Activated naive CD4-positive, alpha-beta T cell treated with anti-CD3 and anti-CD28 coated beads for 36 hours (primary cell): ENCODE results near the gene GARIN6. TPM values are rescaled to one million over a fixed set of nuclear protein-coding genes. Genes with fewer than 3 reads are reported as not detected.

Experiments used
- CTCF ChIA-PET: fragments of 350-600 bp; sonication (Branson Sonifier 250); formaldehyde crosslinking; loops from one replicate; lab custom pipeline; 2021; ENCODE audit warnings: antibody characterized with exemption; lab: Charles Lee
- DNase-seq: peaks from one replicate; pipeline ENCODE4 v3.0.0-alpha.2; 2020
- H3K27ac Mint-ChIP-seq: one replicate; pipeline ENCODE4 v1.8.0; 2021; ENCODE audit warnings: mild to moderate bottlenecking, mixed read lengths
- H3K27me3 Mint-ChIP-seq: one replicate; pipeline ENCODE4 v1.8.0; 2021; ENCODE audit warnings: low read depth, mixed read lengths
- H3K36me3 Mint-ChIP-seq: one replicate; pipeline ENCODE4 v1.8.0; 2021; ENCODE audit warnings: low read depth, mixed read lengths
- H3K4me1 Mint-ChIP-seq: one replicate; pipeline ENCODE4 v1.8.0; 2021; ENCODE audit warnings: low read depth, mixed read lengths
- H3K4me3 Mint-ChIP-seq: one replicate; pipeline ENCODE4 v1.8.0; 2021; ENCODE audit warnings: mild to moderate bottlenecking, moderate library complexity, mixed read lengths
- H3K9me3 Mint-ChIP-seq: one replicate; pipeline ENCODE4 v1.8.0; 2021; ENCODE audit warnings: mixed read lengths
- intact Hi-C: fragments of 100-400 bp; cut with micrococcal nuclease; formaldehyde crosslinking; loops from one replicate; pipeline ENCODE4 v1.15.1; 2023
- total RNA-seq, 2 experiments: library from RNA; stranded (reverse); gene quantifications; one replicate each; pipeline ENCODE4 v1.2.3, GENCODE V29; 2021

GARIN6 gene
- total RNA-seq, 2 experiments from 2014 or later, result not detected

- Mint-ChIP-seq H3K27ac (no peak overlapping the region), H3K27me3 (no peaks in the 10 kb centered on the region), H3K9me3 (no peaks in the 10 kb centered on the region), H3K36me3 (no peaks in the 10 kb centered on the region), H3K4me3 (no peak overlapping the region), H3K4me1 (no peaks in the 10 kb centered on the region)
- intact Hi-C loops, result no loop called here
- CTCF ChIA-PET, result no interaction called here
- no peak for DNase-seq
Measured at GRCh38 chr12:99649551-99649950, 2.0 kb downstream of the GARIN6 start.

- Mint-ChIP-seq H3K27ac (no peak overlapping the region), H3K36me3 (no peaks in the 10 kb centered on the region), H3K27me3 (no peaks in the 10 kb centered on the region), H3K4me3 (no peak overlapping the region), H3K4me1 (no peaks in the 10 kb centered on the region), H3K9me3 (peaks cover 3% of the 10 kb centered on the region)
- CTCF ChIA-PET, result interaction anchor here (0.6 kb wide), 1 partner anchor 78 kb away, joined by 3 read pairs; no protein-coding TSS in a partner anchor
- DNase-seq, result no peak
- intact Hi-C loops, result loop anchor here (1.0 kb wide), 1 partner anchor 616 kb away; no protein-coding TSS in a partner anchor
Measured at GRCh38 chr12:99658671-99659349, 11.3 kb downstream of the GARIN6 start.

DNA sequence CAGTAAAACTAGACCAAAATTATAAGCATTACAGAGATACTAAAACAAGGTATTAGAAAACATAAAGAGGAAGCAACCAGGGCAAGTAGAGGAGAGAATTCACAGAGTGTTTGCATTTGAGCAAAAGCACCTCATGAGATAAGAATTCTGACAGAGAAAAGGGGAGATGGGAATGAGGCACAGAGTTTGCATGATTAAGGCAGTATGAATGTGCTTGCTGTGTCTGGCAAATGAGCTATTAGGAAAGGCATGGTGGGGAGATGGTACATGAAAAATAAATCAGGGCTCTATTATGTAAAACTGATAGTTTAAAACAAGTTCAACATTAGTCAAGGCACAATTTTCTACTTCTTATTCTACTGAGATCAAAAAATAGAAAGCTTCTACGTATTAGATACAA lies 23.1 kb downstream of the GARIN6 start:
- no peak overlapping the region for H3K27ac Mint-ChIP-seq
- H3K4me1 Mint-ChIP-seq, result no peaks in the 10 kb centered on the region
- DNase-seq, result no peak
- H3K4me3 Mint-ChIP-seq, result no peak overlapping the region
- CTCF ChIA-PET, result no interaction called here
- intact Hi-C loops, result no loop called here
- H3K36me3 Mint-ChIP-seq, result no peaks in the 10 kb centered on the region
- peaks cover 2% of the 10 kb centered on the region for H3K9me3 Mint-ChIP-seq
- no peaks in the 10 kb centered on the region for H3K27me3 Mint-ChIP-seq

GRCh38 chr12:99680276-99680675 lies 32.7 kb downstream of the GARIN6 start:
- no peaks in the 10 kb centered on the region for H3K27me3 Mint-ChIP-seq
- intact Hi-C loops, result no loop called here
- no peaks in the 10 kb centered on the region for H3K4me1 Mint-ChIP-seq
- no peak overlapping the region for H3K4me3 Mint-ChIP-seq
- DNase-seq, result no peak
- peaks cover 8% of the 10 kb centered on the region for H3K9me3 Mint-ChIP-seq
- no peaks in the 10 kb centered on the region for H3K36me3 Mint-ChIP-seq
- no peak overlapping the region for H3K27ac Mint-ChIP-seq
- CTCF ChIA-PET, result interaction anchor here (1.3 kb wide), 1 partner anchor 11 kb away, joined by 3 read pairs; no protein-coding TSS in a partner anchor

GRCh38 chr12:99686142-99686541 lies 38.6 kb downstream of the GARIN6 start:
- Mint-ChIP-seq H3K4me1 (no peaks in the 10 kb centered on the region), H3K27me3 (no peaks in the 10 kb centered on the region), H3K36me3 (no peaks in the 10 kb centered on the region), H3K9me3 (peaks cover 8% of the 10 kb centered on the region), H3K4me3 (no peak overlapping the region), H3K27ac (no peak overlapping the region)
- intact Hi-C loops, result no loop called here
- no peak for DNase-seq
- CTCF ChIA-PET, result interaction anchor here (0.6 kb wide), 2 partner anchors 9 to 16 kb away, joined by 3 to 4 read pairs; no protein-coding TSS in a partner anchor

GRCh38 chr12:99695050-99695449 lies 47.5 kb downstream of the GARIN6 start:
- Mint-ChIP-seq H3K27ac (no peak overlapping the region), H3K4me1 (no peaks in the 10 kb centered on the region), H3K4me3 (no peak overlapping the region), H3K27me3 (no peaks in the 10 kb centered on the region), H3K36me3 (no peaks in the 10 kb centered on the region), H3K9me3 (peaks cover 12% of the 10 kb centered on the region)
- intact Hi-C loops, result no loop called here
- CTCF ChIA-PET, result no interaction called here
- DNase-seq, result no peak
